Measurements from ENCODE around the gene OTUB2. TPM values are rescaled to one million over a fixed set of nuclear protein-coding genes. Genes with fewer than 3 reads are reported as not detected.
A peak's percentile ranks its signal among the peaks of the same experiment; 100 is the strongest.

The OTUB2 gene
- total RNA-seq, 1 donor from 2014 or later: 3.0 TPM

GRCh38 chr14:94079891-94080620, 53.9 kb downstream of the OTUB2 start:
- H3K4me3 Mint-ChIP-seq: peak overlapping the region; percentile 98
- no peaks in the 10 kb centered on the region for H3K27me3 Mint-ChIP-seq
- peak overlapping the region; percentile 96 for H3K27ac Mint-ChIP-seq
- TF ChIP-seq CTCF (conservative IDR thresholded peaks at IDR 0.05): no peak
- peaks cover 12% of the 10 kb centered on the region for H3K9me3 Mint-ChIP-seq
- peaks cover 31% of the 10 kb centered on the region for H3K4me1 Mint-ChIP-seq (ENCODE audit: unreplicated experiment)
- DNase-seq (ENCODE audit: extremely low spot score, unreplicated experiment): no peak
- peaks cover 45% of the 10 kb centered on the region for H3K36me3 Mint-ChIP-seq

GRCh38 chr14:94080621-94081385, 54.7 kb downstream of the OTUB2 start, which contains the start of the genes DDX24 and IFI27L1:
DDX24 (minus strand) TSS chr14:94081202; CDS start chr14:94079742, 1,460 bp downstream.
IFI27L1 (plus strand) TSS chr14:94081310; CDS start chr14:94096938, 15,628 bp downstream.
- H3K36me3 Mint-ChIP-seq: peaks cover 38% of the 10 kb centered on the region
- H3K27me3 Mint-ChIP-seq: no peaks in the 10 kb centered on the region

GRCh38 chr14:94081386-94081820, 55.3 kb downstream of the OTUB2 start:
- H3K27ac Mint-ChIP-seq: peak overlapping the region; percentile 96
- peaks cover 11% of the 10 kb centered on the region for H3K9me3 Mint-ChIP-seq
- TF ChIP-seq CTCF (conservative IDR thresholded peaks at IDR 0.05): no peak
- H3K36me3 Mint-ChIP-seq: peaks cover 39% of the 10 kb centered on the region
- H3K4me1 Mint-ChIP-seq (ENCODE audit: unreplicated experiment): peaks cover 31% of the 10 kb centered on the region
- peak overlapping the region; percentile 98 for H3K4me3 Mint-ChIP-seq
- no peak for DNase-seq (ENCODE audit: extremely low spot score, unreplicated experiment)
- no peaks in the 10 kb centered on the region for H3K27me3 Mint-ChIP-seq

More at GRCh38 chr14:94080621-94081385, 54.7 kb downstream of the OTUB2 start, which contains the start of the genes DDX24 and IFI27L1:
- Mint-ChIP-seq H3K4me3 (peak within 1 kb of the TSS; percentile 98), H3K27ac (peak within 1 kb of the TSS; percentile 96), H3K4me1 (ENCODE audit: unreplicated experiment) (peaks cover 31% of the 10 kb centered on the region), H3K9me3 (peaks cover 7% of the 10 kb centered on the region)
- TF ChIP-seq CTCF (conservative IDR thresholded peaks at IDR 0.05): no peak
- DNase-seq (ENCODE audit: extremely low spot score, unreplicated experiment): peak; percentile 95

- TF ChIP-seq CTCF (conservative IDR thresholded peaks at IDR 0.05): no peak
- DNase-seq (ENCODE audit: extremely low spot score, unreplicated experiment): no peak
- H3K27ac Mint-ChIP-seq: no peak overlapping the region
- H3K27me3 Mint-ChIP-seq: no peaks in the 10 kb centered on the region
- peaks cover 10% of the 10 kb centered on the region for H3K36me3 Mint-ChIP-seq
- H3K4me3 Mint-ChIP-seq: no peak overlapping the region
- no peaks in the 10 kb centered on the region for H3K4me1 Mint-ChIP-seq (ENCODE audit: unreplicated experiment)
- H3K9me3 Mint-ChIP-seq: peaks cover 8% of the 10 kb centered on the region
Measured at GRCh38 chr14:94087891-94088290, 61.8 kb downstream of the OTUB2 start.

GRCh38 chr14:94088516-94088915, 62.4 kb downstream of the OTUB2 start:
- DNase-seq (ENCODE audit: extremely low spot score, unreplicated experiment): no peak
- H3K27ac Mint-ChIP-seq: no peak overlapping the region
- H3K4me3 Mint-ChIP-seq: no peak overlapping the region
- peaks cover 5% of the 10 kb centered on the region for H3K36me3 Mint-ChIP-seq
- no peak for TF ChIP-seq CTCF (conservative IDR thresholded peaks at IDR 0.05)
- H3K4me1 Mint-ChIP-seq (ENCODE audit: unreplicated experiment): no peaks in the 10 kb centered on the region
- H3K9me3 Mint-ChIP-seq: peaks cover 4% of the 10 kb centered on the region
- no peaks in the 10 kb centered on the region for H3K27me3 Mint-ChIP-seq

All from type B pancreatic cell (in vitro differentiated cells).